WTC11 (cell line): ENCODE results near the gene UGDH.
"Not testable (repeated sequence)": the region's sequence is repeated elsewhere in the genome, so short reads cannot be mapped to it uniquely, and the experiment has no call there.

Source experiments
- CTCF ChIP-seq: fragments of 200-600 bp; IDR thresholded peaks from 2 replicates; pipeline ENCODE4 v1.8.0; 2022; ENCODE audit warnings: antibody characterized with exemption
- MAX ChIP-seq: sonication (generic); formaldehyde crosslinking; IDR thresholded peaks from 2 replicates; pipeline ENCODE4 v1.8.0; 2022; ENCODE audit warnings: mild to moderate bottlenecking, missing genetic modification reagents
- ZNF317 ChIP-seq: sonication (generic); formaldehyde crosslinking; IDR thresholded peaks from 2 replicates; pipeline ENCODE4 v1.8.1; 2023; ENCODE audit warnings: low read depth, mild to moderate bottlenecking, moderate library complexity, missing genetic modification reagents, borderline replicate concordance

DNA sequence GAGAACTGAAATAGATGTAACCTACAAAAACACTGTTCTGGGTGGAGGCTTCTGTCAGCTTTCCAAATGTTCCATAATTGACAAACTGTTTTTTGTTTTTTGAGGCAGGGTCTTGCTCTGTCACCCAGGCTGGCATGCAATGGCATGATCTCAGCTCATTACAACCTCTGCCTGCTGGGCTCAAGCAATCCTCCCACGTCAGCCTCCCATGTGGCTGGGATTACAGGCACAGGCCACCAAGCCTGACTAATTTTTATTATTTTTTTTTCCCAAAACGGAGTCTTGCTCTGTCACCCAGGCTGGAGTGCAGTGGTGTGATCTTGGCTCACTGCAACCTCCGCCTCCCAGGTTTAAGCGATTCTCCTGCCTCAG lies 24.6 kb downstream of the UGDH start:
- not testable (repeated sequence) for TF ChIP-seq CTCF; MAX (CRISPR knock-in tag); ZNF317 (CRISPR knock-in tag)
